GM12873 (cell line): ENCODE measurements around the gene PPP2R3B.

Source experiments
- CTCF ChIP-seq: IDR thresholded peaks from 2 replicates; pipeline ENCODE4 v1.5.1; 2012; ENCODE audit warnings: low read depth, mild to moderate bottlenecking, moderate library complexity, low read length, control low read depth; ENCODE audit not compliant: insufficient read depth; ENCODE audit errors: missing control alignments

The PPP2R3B gene

GRCh38 chrX:349702-350101, 37.0 kb downstream of the PPP2R3B start:
- TF ChIP-seq CTCF: no peak

- TF ChIP-seq CTCF: no peak
Measured at GRCh38 chrX:349196-349595, 37.5 kb downstream of the PPP2R3B start.

- no peak for TF ChIP-seq CTCF
Measured at GRCh38 chrX:348461-349117, 38.1 kb downstream of the PPP2R3B start.

- TF ChIP-seq CTCF: no peak
Measured at GRCh38 chrX:347351-348117, 39.2 kb downstream of the PPP2R3B start.

GRCh38 chrX:346034-346813, 40.5 kb downstream of the PPP2R3B start:
- no peak for TF ChIP-seq CTCF

- no peak for TF ChIP-seq CTCF
Measured at GRCh38 chrX:345020-345925, 41.4 kb downstream of the PPP2R3B start.
